HG03469 (cell line): ENCODE measurements around the gene TSBP1.
"Not testable (repeated sequence)": the region's sequence is repeated elsewhere in the genome, so short reads cannot be mapped to it uniquely, and the experiment has no call there.

Source experiments
- ATAC-seq: cut with Tn5 transposase; IDR thresholded peaks from one replicate; pipeline ENCODE4 v1.9.1; 2021; ENCODE audit warnings: mild to moderate bottlenecking, moderate library complexity, moderate number of reproducible peaks; ENCODE audit not compliant: unreplicated experiment

TSBP1 gene

GRCh38 chr6:32375739-32376529 lies 4.2 kb upstream of the TSBP1 start:
- ATAC-seq, result no peak

GRCh38 chr6:32371229-32371628 lies 474 bp downstream of the TSBP1 start:
- ATAC-seq, result no peak

- no peak for ATAC-seq
These were observed 1.2 kb downstream of the TSBP1 start for GRCh38 chr6:32370505-32370904.

GRCh38 chr6:32369660-32370059 lies 2.0 kb downstream of the TSBP1 start:
- no peak for ATAC-seq

GRCh38 chr6:32367644-32368043 lies 4.1 kb downstream of the TSBP1 start:
- no peak for ATAC-seq

- not testable (repeated sequence) for ATAC-seq
These were observed 12.5 kb downstream of the TSBP1 start for GRCh38 chr6:32359225-32359624.

GRCh38 chr6:32358548-32358947 lies 13.2 kb downstream of the TSBP1 start:
- not testable (repeated sequence) for ATAC-seq

GRCh38 chr6:32355018-32355417 lies 16.7 kb downstream of the TSBP1 start:
- ATAC-seq, result no peak

- ATAC-seq, result no peak
These were observed 18.4 kb downstream of the TSBP1 start for GRCh38 chr6:32353348-32353747.

GRCh38 chr6:32340242-32340641 lies 31.5 kb downstream of the TSBP1 start:
- ATAC-seq, result no peak

- no peak for ATAC-seq
These were observed 34.4 kb downstream of the TSBP1 start for GRCh38 chr6:32337186-32337805.

- ATAC-seq, result no peak
These were observed 39.3 kb downstream of the TSBP1 start for GRCh38 chr6:32332433-32332832.

GRCh38 chr6:32329141-32329540 lies 42.6 kb downstream of the TSBP1 start:
- ATAC-seq, result no peak

GRCh38 chr6:32327103-32327502 lies 44.6 kb downstream of the TSBP1 start:
- ATAC-seq, result no peak

- no peak for ATAC-seq
These were observed 53.2 kb downstream of the TSBP1 start for GRCh38 chr6:32318501-32318900.

- no peak for ATAC-seq
These were observed 54.2 kb downstream of the TSBP1 start for GRCh38 chr6:32317541-32317940.

- no peak for ATAC-seq
These were observed 57.7 kb downstream of the TSBP1 start for GRCh38 chr6:32313964-32314363.

GRCh38 chr6:32298632-32299336 lies 72.9 kb downstream of the TSBP1 start:
- no peak for ATAC-seq

GRCh38 chr6:32294980-32295379 lies 76.7 kb downstream of the TSBP1 start:
- not testable (repeated sequence) for ATAC-seq

GRCh38 chr6:32294566-32294965 lies 77.1 kb downstream of the TSBP1 start:
- ATAC-seq, result no peak

GRCh38 chr6:32293695-32294094 lies 78.0 kb downstream of the TSBP1 start:
- ATAC-seq, result no peak

GRCh38 chr6:32291543-32291942 lies 80.2 kb downstream of the TSBP1 start:
- no peak for ATAC-seq
